Measurements from ENCODE around the gene LAMC3. TPM values are rescaled to one million over a fixed set of nuclear protein-coding genes. Genes with fewer than 3 reads are reported as not detected.

The LAMC3 gene
- total RNA-seq, 1 experiment from 2014 or later: not detected

- H3K36me3 ChIP-seq: no peaks in the 10 kb centered on the region
- H3K27ac ChIP-seq: no peak overlapping the region
- no peak for DNase-seq (ENCODE audit: low read depth in 1 of 2, low spot score in 2 of 2)
- H3K27me3 ChIP-seq (replicated peaks): peaks cover 4% of the 10 kb centered on the region
- H3K4me1 ChIP-seq (replicated peaks): no peaks in the 10 kb centered on the region
- no peak overlapping the region for H3K4me3 ChIP-seq
- no peaks in the 10 kb centered on the region for H3K9me3 ChIP-seq (replicated peaks)
Measured at GRCh38 chr9:130972957-130973685, 35.9 kb upstream of the LAMC3 start.

- no peaks in the 10 kb centered on the region for H3K9me3 ChIP-seq (replicated peaks)
- H3K27ac ChIP-seq: no peak overlapping the region
- no peaks in the 10 kb centered on the region for H3K4me1 ChIP-seq (replicated peaks)
- H3K4me3 ChIP-seq: no peak overlapping the region
- no peaks in the 10 kb centered on the region for H3K36me3 ChIP-seq
- peaks cover 4% of the 10 kb centered on the region for H3K27me3 ChIP-seq (replicated peaks)
- no peak for DNase-seq (ENCODE audit: low read depth in 1 of 2, low spot score in 2 of 2)
Measured at GRCh38 chr9:130973686-130974281, 35.2 kb upstream of the LAMC3 start.

- no peak for DNase-seq (ENCODE audit: low read depth in 1 of 2, low spot score in 2 of 2)
- H3K27me3 ChIP-seq (replicated peaks): peaks cover 9% of the 10 kb centered on the region
- no peak overlapping the region for H3K4me3 ChIP-seq
- no peaks in the 10 kb centered on the region for H3K36me3 ChIP-seq
- H3K4me1 ChIP-seq (replicated peaks): no peaks in the 10 kb centered on the region
- H3K9me3 ChIP-seq (replicated peaks): no peaks in the 10 kb centered on the region
- no peak overlapping the region for H3K27ac ChIP-seq
Measured at GRCh38 chr9:130974697-130975096, 34.3 kb upstream of the LAMC3 start.

GRCh38 chr9:130975156-130975555 is 33.8 kb upstream of the LAMC3 start:
- no peak overlapping the region for H3K4me3 ChIP-seq
- no peaks in the 10 kb centered on the region for H3K4me1 ChIP-seq (replicated peaks)
- DNase-seq (ENCODE audit: low read depth in 1 of 2, low spot score in 2 of 2): no peak
- peaks cover 9% of the 10 kb centered on the region for H3K27me3 ChIP-seq (replicated peaks)
- H3K9me3 ChIP-seq (replicated peaks): no peaks in the 10 kb centered on the region
- no peak overlapping the region for H3K27ac ChIP-seq
- H3K36me3 ChIP-seq: no peaks in the 10 kb centered on the region

DNA sequence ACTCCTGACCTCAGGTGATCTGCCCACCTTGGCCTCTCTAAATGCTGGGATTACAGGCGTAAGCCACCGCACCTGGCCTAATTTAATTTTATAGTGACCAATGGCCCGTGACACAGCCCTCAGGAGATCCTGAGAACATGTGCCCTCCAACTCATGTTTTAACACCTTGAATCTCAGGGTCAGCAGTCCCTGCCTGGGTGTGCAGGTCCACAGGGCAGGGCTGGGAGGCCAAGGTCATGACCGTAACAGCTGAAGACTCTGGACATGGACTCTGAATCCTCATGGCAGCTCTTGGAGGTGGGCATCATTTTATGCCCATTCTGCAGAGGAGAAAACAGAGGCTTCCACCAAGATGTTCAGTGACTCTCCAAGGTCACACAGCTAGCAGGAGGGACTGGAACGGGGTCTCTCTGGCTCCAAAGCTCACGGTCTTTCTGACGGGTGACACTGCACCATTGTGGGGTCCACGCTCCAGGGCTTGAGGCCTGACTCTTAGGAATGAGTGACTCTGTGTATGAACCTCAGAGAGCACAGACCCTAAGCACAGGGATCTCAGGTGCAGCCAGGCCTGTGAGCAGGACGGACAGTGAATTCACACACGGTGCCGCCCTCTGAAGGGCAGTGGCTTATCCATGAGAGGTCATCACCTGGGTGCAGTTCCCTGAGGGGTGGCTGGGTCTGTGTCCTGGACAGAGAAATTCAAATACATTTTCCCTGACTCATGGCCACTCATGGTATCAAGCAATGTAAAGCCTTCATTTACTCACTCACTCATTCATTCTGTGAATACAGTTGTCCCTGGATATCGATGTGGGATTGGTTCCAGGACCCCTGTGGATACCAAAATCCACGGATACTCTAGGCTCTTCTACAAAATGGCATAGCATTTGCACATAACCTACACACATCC is 32.8 kb upstream of the LAMC3 start:
- H3K36me3 ChIP-seq: no peaks in the 10 kb centered on the region
- H3K27me3 ChIP-seq (replicated peaks): peaks cover 9% of the 10 kb centered on the region
- no peak overlapping the region for H3K4me3 ChIP-seq
- no peaks in the 10 kb centered on the region for H3K4me1 ChIP-seq (replicated peaks)
- no peaks in the 10 kb centered on the region for H3K9me3 ChIP-seq (replicated peaks)
- H3K27ac ChIP-seq: no peak overlapping the region
- no peak for DNase-seq (ENCODE audit: low read depth in 1 of 2, low spot score in 2 of 2)

DNA sequence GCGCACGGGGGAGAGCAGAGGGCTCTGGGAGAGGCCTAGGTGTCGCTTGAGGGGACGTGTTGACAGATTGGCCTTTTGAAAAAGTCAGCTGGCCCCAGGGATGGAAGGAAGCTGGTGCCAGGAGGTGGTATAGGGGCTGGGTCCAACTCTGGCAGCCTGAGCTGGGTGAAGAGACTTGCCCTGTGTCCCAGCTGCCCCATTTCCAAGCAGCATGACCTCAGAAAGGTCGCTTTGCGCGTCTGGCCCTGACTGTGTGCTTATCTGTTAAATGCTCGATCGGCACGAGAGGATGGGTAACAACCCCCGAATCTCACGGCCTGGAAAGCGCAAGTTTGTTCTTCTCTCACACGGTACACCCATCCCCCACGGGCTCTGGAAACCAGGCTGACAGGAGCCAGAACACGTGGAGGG is 31.2 kb upstream of the LAMC3 start:
- no peaks in the 10 kb centered on the region for H3K36me3 ChIP-seq
- no peak overlapping the region for H3K27ac ChIP-seq
- H3K4me1 ChIP-seq (replicated peaks): no peaks in the 10 kb centered on the region
- no peak overlapping the region for H3K4me3 ChIP-seq
- H3K27me3 ChIP-seq (replicated peaks): peaks cover 9% of the 10 kb centered on the region
- DNase-seq (ENCODE audit: low read depth in 1 of 2, low spot score in 2 of 2): no peak
- no peaks in the 10 kb centered on the region for H3K9me3 ChIP-seq (replicated peaks)

DNA sequence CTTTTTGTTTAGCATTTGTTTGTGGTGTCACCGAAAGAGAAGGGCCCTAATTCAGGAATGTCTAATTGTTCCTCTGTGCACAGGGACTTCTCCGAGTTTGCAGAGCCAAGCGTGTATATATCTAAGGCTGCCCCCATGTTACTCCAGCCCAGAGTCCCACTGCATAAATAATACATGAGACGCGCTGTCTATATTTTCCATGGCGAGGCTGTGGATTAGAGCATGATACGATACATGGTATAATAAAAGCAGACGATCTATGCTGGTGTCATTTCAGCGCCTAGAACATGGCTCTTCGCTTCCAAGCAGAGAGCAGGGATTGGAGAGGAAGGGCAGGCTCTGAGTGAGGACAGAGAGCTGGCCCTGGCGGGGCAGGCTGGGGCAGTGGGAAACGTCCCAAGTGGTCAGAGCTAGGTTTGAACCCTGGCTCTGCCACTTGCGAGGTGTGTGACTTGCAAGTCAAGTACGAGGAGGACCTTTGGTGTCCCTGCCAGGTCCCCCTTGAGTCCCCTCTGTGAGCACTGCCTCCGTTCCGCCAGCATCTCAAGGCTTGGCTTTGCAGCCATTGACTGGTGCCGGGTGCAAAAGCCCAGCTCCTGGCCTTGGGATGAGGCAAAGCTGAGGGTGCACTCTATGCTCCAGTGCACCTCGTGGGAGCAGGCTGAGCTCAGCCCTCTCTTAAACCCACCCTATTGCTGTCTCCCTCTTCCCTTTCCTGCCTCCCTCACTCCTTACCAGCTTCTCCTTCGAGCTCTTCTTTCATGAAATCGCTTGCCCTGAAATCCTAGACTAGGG is 29.2 kb upstream of the LAMC3 start:
- Histone ChIP-seq H3K4me1 (replicated peaks) (no peaks in the 10 kb centered on the region), H3K36me3 (no peaks in the 10 kb centered on the region), H3K4me3 (no peak overlapping the region), H3K9me3 (replicated peaks) (no peaks in the 10 kb centered on the region), H3K27ac (no peak overlapping the region), H3K27me3 (replicated peaks) (peaks cover 10% of the 10 kb centered on the region)
- DNase-seq (ENCODE audit: low read depth in 1 of 2, low spot score in 2 of 2): no peak

DNA sequence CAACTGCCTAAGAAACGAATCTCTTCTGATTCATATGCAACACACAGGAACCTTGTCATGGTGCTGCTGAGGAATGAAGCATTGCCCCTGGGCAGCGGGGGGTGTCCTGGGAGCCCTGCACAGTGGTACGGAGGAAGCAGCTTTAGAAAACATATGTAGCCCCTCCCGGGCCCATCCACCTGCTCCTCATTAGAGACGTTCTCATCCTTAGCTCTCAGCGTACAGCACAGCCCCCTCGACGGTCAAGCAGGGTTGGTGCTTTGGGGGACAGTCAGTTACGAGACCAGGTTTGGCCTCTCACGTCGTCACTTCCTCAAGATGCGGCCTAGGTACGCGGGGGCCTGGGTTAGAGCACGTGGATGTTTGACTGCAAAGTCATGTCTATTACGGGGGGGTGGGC is 28.4 kb upstream of the LAMC3 start:
- Histone ChIP-seq H3K36me3 (no peaks in the 10 kb centered on the region), H3K9me3 (replicated peaks) (no peaks in the 10 kb centered on the region), H3K27ac (no peak overlapping the region), H3K4me1 (replicated peaks) (no peaks in the 10 kb centered on the region), H3K4me3 (no peak overlapping the region), H3K27me3 (replicated peaks) (0 out of 2 replicates have a peak, but pooled peaks cover 8% of the 10 kb centered on the region)
- no peak for DNase-seq (ENCODE audit: low read depth in 1 of 2, low spot score in 2 of 2)

DNA sequence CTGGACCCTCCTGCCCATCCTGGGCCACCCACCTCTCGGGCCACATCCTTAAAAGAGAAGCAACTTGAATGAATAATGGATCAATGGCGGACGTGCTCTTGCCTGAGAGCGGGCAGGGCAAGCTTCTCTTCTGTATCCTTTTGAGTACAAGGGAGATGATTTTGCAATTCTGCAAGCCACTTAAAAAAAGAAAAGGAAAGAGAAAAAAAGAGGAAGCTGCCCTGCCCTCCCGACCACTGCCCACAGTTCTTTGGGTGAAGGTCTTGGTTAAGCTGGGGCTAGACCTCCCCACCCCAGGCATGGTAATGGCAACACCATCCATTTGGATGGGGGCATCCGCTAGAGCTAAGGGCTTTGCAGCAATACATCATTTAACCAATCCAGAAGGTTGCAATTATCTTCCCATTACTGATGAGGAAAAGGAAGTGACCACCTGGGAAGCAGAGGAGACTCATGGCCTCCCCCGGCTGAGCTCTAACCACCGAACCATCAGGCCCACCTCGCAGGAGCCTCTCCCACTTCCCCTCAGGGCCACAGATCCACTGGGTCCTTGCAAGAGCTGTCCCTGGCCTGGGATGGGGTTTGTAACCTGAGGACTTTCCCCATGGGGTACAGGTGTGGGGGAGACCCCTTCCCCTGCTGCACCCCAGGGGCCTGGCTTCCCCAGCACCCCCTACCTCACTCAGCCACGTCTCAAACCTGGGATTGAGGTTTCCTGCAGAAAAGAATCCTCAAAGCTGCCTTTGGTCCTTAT is 27.8 kb upstream of the LAMC3 start:
- H3K4me3 ChIP-seq: no peak overlapping the region
- no peaks in the 10 kb centered on the region for H3K9me3 ChIP-seq (replicated peaks)
- H3K4me1 ChIP-seq (replicated peaks): no peaks in the 10 kb centered on the region
- H3K36me3 ChIP-seq: no peaks in the 10 kb centered on the region
- H3K27ac ChIP-seq: no peak overlapping the region
- no peak for DNase-seq (ENCODE audit: low read depth in 1 of 2, low spot score in 2 of 2)
- H3K27me3 ChIP-seq (replicated peaks): 0 out of 2 replicates have a peak, but pooled peaks cover 8% of the 10 kb centered on the region

DNA sequence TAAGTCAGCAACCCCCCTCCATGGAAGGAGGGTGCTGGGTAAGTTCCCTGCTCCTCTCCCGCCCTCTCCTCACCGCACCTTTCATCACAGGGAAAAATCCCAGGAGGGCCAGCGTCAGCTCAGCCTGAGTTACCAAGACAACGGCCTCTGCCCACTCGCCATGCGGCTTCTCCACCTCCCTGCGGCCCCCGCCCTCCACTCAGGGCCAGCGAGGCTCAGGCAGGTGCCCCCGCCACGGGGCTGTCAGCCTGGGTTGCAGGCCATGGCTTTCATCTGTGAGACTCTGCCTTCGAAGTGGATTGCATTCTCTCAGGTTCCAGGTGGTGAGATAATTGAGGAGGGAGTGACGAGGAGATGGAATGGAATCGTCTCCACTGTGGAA is 27.2 kb upstream of the LAMC3 start:
- Histone ChIP-seq H3K36me3 (no peaks in the 10 kb centered on the region), H3K4me3 (no peak overlapping the region), H3K27ac (no peak overlapping the region), H3K9me3 (replicated peaks) (no peaks in the 10 kb centered on the region), H3K27me3 (replicated peaks) (0 out of 2 replicates have a peak, but pooled peaks cover 8% of the 10 kb centered on the region), H3K4me1 (replicated peaks) (no peaks in the 10 kb centered on the region)
- DNase-seq (ENCODE audit: low read depth in 1 of 2, low spot score in 2 of 2): no peak

- Histone ChIP-seq H3K27ac (no peak overlapping the region), H3K27me3 (replicated peaks) (0 out of 2 replicates have a peak, but pooled peaks cover 8% of the 10 kb centered on the region), H3K9me3 (replicated peaks) (no peaks in the 10 kb centered on the region), H3K4me3 (no peak overlapping the region), H3K36me3 (no peaks in the 10 kb centered on the region), H3K4me1 (replicated peaks) (no peaks in the 10 kb centered on the region)
- no peak for DNase-seq (ENCODE audit: low read depth in 1 of 2, low spot score in 2 of 2)
Measured at GRCh38 chr9:130982636-130983358, 26.2 kb upstream of the LAMC3 start.

- Histone ChIP-seq H3K36me3 (no peaks in the 10 kb centered on the region), H3K9me3 (replicated peaks) (no peaks in the 10 kb centered on the region), H3K4me3 (no peak overlapping the region), H3K27ac (no peak overlapping the region), H3K4me1 (replicated peaks) (no peaks in the 10 kb centered on the region), H3K27me3 (replicated peaks) (0 out of 2 replicates have a peak, but pooled peaks cover 8% of the 10 kb centered on the region)
- peak in 1 of 2 experiments; percentile 32 for DNase-seq (ENCODE audit: low read depth in 1 of 2, low spot score in 2 of 2)
Measured at GRCh38 chr9:130983359-130983670, 25.7 kb upstream of the LAMC3 start.

Data from SJSA1 (cell line).